Measurements from ENCODE around the gene RTL1. TPM values are rescaled to one million over a fixed set of nuclear protein-coding genes. Genes with fewer than 3 reads are reported as not detected.

RTL1 gene
- total RNA-seq, 1 donor from 2014 or later: 159 TPM

DNA sequence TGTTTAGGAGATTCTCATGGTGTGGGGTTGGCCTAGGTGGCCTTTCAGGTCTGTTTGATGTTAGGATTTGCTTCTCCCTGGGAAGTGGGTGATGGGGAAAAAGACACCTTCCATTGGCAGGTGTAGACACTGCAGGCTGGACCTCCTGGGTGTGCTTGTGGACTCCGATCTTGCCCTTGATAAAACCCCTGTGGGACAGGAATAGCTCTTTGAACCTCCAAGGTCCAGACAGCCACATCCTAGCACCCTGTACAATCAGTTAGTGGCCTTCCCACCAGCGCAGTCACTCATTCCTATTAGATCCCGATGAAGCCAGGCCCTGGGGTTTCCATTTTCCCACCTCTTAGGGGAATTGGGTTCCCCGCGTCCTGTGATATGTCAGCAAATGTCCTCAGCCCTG lies 49.1 kb downstream of the RTL1 start:
- Mint-ChIP-seq H3K27ac (peak overlapping the region; percentile 90), H3K4me3 (ENCODE audit: low read depth) (no peak overlapping the region), H3K27me3 (no peaks in the 10 kb centered on the region), H3K9me3 (ENCODE audit: low read depth) (peaks cover 3% of the 10 kb centered on the region), H3K36me3 (ENCODE audit: insufficient read depth) (peaks cover 4% of the 10 kb centered on the region), H3K4me1 (ENCODE audit: low read depth) (peaks cover 42% of the 10 kb centered on the region)
- DNase-seq (ENCODE audit: low spot score, unreplicated experiment): no peak
- no peak for TF ChIP-seq CTCF (IDR thresholded peaks at IDR 0.05; ENCODE audit: unreplicated experiment)

GRCh38 chr14:100851946-100852620 lies 51.4 kb downstream of the RTL1 start:
- Mint-ChIP-seq H3K36me3 (ENCODE audit: insufficient read depth) (peaks cover 4% of the 10 kb centered on the region), H3K9me3 (ENCODE audit: low read depth) (peaks cover 3% of the 10 kb centered on the region), H3K4me3 (ENCODE audit: low read depth) (no peak overlapping the region), H3K27me3 (no peaks in the 10 kb centered on the region), H3K4me1 (ENCODE audit: low read depth) (peaks cover 20% of the 10 kb centered on the region), H3K27ac (peak overlapping the region; percentile 31)
- DNase-seq (ENCODE audit: low spot score, unreplicated experiment): no peak
- TF ChIP-seq CTCF (IDR thresholded peaks at IDR 0.05; ENCODE audit: unreplicated experiment): no peak

GRCh38 chr14:100851586-100851916 lies 52.0 kb downstream of the RTL1 start:
- peak overlapping the region; percentile 31 for H3K27ac Mint-ChIP-seq
- peaks cover 4% of the 10 kb centered on the region for H3K36me3 Mint-ChIP-seq (ENCODE audit: insufficient read depth)
- no peaks in the 10 kb centered on the region for H3K27me3 Mint-ChIP-seq
- H3K9me3 Mint-ChIP-seq (ENCODE audit: low read depth): peaks cover 3% of the 10 kb centered on the region
- H3K4me1 Mint-ChIP-seq (ENCODE audit: low read depth): peaks cover 15% of the 10 kb centered on the region
- TF ChIP-seq CTCF (IDR thresholded peaks at IDR 0.05; ENCODE audit: unreplicated experiment): no peak
- H3K4me3 Mint-ChIP-seq (ENCODE audit: low read depth): no peak overlapping the region
- no peak for DNase-seq (ENCODE audit: low spot score, unreplicated experiment)

- TF ChIP-seq CTCF (IDR thresholded peaks at IDR 0.05; ENCODE audit: unreplicated experiment): peak; percentile 53
- Mint-ChIP-seq H3K4me1 (ENCODE audit: low read depth) (peaks cover 9% of the 10 kb centered on the region), H3K4me3 (ENCODE audit: low read depth) (no peak overlapping the region), H3K36me3 (ENCODE audit: insufficient read depth) (peaks cover 4% of the 10 kb centered on the region), H3K27ac (peak overlapping the region; percentile 70), H3K9me3 (ENCODE audit: low read depth) (peaks cover 3% of the 10 kb centered on the region), H3K27me3 (no peaks in the 10 kb centered on the region)
- no peak for DNase-seq (ENCODE audit: low spot score, unreplicated experiment)
Observed at GRCh38 chr14:100850841-100851585, 52.5 kb downstream of the RTL1 start.

GRCh38 chr14:100849115-100849781 lies 54.3 kb downstream of the RTL1 start:
- Mint-ChIP-seq H3K36me3 (ENCODE audit: insufficient read depth) (peaks cover 4% of the 10 kb centered on the region), H3K27ac (no peak overlapping the region), H3K4me3 (ENCODE audit: low read depth) (no peak overlapping the region), H3K27me3 (no peaks in the 10 kb centered on the region), H3K9me3 (ENCODE audit: low read depth) (peaks cover 3% of the 10 kb centered on the region), H3K4me1 (ENCODE audit: low read depth) (peaks cover 6% of the 10 kb centered on the region)
- DNase-seq (ENCODE audit: low spot score, unreplicated experiment): no peak
- TF ChIP-seq CTCF (IDR thresholded peaks at IDR 0.05; ENCODE audit: unreplicated experiment): no peak
